Duodenal mucosa (tissue), 2 donors: ENCODE measurements around the gene GSG1L.

Experiments used
- H3K27ac ChIP-seq: one replicate; pipeline ENCODE4 v1.7.0; 2013; ENCODE audit warnings: low read depth, low read length
- H3K27me3 ChIP-seq, 2 donors: one replicate each; pipeline ENCODE4 v1.7.0; 2013; ENCODE audit warnings: low read length in 2 of 2, control low read depth in 1 of 2; ENCODE audit not compliant: insufficient read depth in 2 of 2, control insufficient read depth in 1 of 2
- H3K36me3 ChIP-seq, 2 donors: one replicate each; pipeline ENCODE4 v1.7.0; 2013; ENCODE audit warnings: low read length in 2 of 2, control low read depth in 1 of 2; ENCODE audit not compliant: insufficient read depth in 2 of 2, control insufficient read depth in 1 of 2
- H3K4me1 ChIP-seq, 2 donors: one replicate each; pipeline ENCODE4 v1.7.0; 2013; ENCODE audit warnings: low read length in 2 of 2, control low read depth in 1 of 2; ENCODE audit not compliant: insufficient read depth in 2 of 2, control insufficient read depth in 1 of 2
- H3K4me3 ChIP-seq, 2 donors: one replicate each; pipeline ENCODE4 v1.7.0; 2013; ENCODE audit warnings: low read length in 2 of 2, low read depth in 1 of 2
- H3K9ac ChIP-seq, 2 donors: one replicate each; pipeline ENCODE4 v1.7.0; 2013; ENCODE audit warnings: low read length in 2 of 2, low read depth in 1 of 2
- H3K9me3 ChIP-seq, 2 donors: one replicate each; pipeline ENCODE4 v1.7.0; 2013; ENCODE audit warnings: low read length in 2 of 2, control low read depth in 1 of 2; ENCODE audit not compliant: control insufficient read depth in 1 of 2

The GSG1L gene

DNA sequence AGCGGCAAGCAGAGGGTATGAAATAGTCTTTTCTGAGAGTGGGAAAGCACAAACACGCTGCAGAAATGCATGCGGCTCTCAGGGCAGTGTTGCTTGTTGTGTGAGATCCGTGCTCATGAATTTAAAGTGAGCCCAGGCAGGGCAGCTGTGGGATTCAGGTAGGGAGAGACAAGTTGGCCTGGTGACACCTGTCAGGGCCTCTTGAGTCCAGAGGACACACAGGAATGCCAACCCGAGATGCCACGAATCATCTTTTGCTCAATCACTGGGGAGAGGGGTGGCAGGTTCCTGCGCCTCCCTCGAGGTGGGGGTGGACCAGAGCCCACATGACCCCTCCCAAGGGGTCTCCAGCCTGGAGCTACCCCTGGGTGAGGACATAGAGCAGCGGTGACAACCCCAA lies 211.9 kb downstream of the GSG1L start:
- Histone ChIP-seq H3K4me3 (no peak overlapping the region), H3K9ac (no peak overlapping the region), H3K27me3 (peaks cover 0 to 2% of the 10 kb centered on the region in 2 donors), H3K36me3 (no peaks in the 10 kb centered on the region), H3K9me3 (no peaks in the 10 kb centered on the region), H3K27ac (no peak overlapping the region), H3K4me1 (no peaks in the 10 kb centered on the region)

DNA sequence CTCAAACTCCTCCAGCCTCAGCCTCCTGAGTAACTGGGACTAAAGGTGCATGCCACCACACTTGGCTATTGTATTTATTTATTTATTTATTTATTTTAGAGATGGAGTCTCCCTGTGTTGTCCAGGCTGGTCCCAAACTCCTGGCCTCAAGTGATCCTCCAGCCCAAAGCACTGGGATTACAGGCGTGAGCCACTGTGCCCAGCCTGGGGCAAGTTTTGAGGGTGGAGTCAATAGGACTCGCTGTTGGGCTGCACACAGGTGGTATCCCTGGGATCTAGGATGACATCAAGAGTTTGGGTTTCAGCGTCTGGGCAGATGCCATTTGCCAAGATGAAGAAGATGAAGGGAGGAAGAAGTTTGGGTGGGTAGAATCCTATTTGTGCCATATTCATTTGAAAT lies 213.9 kb downstream of the GSG1L start:
- Histone ChIP-seq H3K4me3 (no peak overlapping the region), H3K9ac (no peak overlapping the region), H3K27me3 (peaks cover 0 to 2% of the 10 kb centered on the region in 2 donors), H3K27ac (no peak overlapping the region), H3K36me3 (no peaks in the 10 kb centered on the region), H3K4me1 (no peaks in the 10 kb centered on the region), H3K9me3 (no peaks in the 10 kb centered on the region)

DNA sequence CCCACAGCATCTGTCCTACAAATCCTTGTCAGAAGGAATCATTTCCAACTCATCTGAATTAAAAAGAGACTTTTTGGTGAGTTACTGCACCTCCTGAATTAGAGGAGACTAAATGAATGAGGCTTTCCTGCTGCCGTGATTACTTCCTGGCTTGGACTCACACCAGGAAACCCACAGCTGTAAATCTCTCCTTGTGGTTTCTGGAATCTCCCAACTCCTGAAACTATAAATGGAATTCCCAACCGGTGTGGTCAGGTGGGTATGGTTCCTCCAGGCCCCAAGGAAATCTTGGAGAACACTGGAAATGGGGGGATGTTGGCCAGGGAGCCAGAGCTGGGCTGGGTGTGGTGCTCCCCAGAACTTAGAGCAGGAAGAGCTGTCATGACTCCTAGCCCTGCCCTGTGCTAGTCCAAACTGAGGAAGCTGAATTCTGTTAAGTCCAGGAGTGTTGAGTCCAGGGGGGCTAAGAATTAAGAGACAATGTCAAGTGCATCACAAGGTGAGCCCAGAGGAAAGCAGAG lies 216.4 kb downstream of the GSG1L start:
- Histone ChIP-seq H3K9ac (no peak overlapping the region), H3K36me3 (no peaks in the 10 kb centered on the region), H3K9me3 (no peaks in the 10 kb centered on the region), H3K27ac (no peak overlapping the region), H3K27me3 (peaks cover 0 to 2% of the 10 kb centered on the region in 2 donors), H3K4me3 (no peak overlapping the region), H3K4me1 (no peaks in the 10 kb centered on the region)

DNA sequence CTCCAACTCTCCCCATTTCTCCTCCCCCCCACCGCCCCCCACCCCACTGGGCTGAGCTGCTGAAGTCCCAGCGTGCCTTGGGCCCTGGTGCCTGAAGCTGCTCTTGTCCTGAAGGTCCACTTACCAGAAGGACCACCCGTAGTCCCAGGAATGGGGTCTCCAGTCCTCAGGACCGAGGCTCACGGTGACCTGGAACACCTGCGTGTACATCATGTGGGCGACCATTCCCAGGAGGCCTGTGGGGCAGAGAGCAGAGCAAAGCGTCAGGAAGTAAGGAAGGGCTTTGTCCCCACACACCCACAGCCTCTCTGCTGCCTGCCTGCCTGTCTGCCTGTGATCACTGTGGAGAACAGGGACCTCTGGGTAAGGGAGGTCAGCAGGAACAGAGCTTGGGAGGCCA lies 218.7 kb downstream of the GSG1L start:
- Histone ChIP-seq H3K4me1 (no peaks in the 10 kb centered on the region), H3K9ac (no peak overlapping the region), H3K4me3 (no peak overlapping the region), H3K27ac (no peak overlapping the region), H3K36me3 (no peaks in the 10 kb centered on the region), H3K9me3 (no peaks in the 10 kb centered on the region), H3K27me3 (no peaks in the 10 kb centered on the region)

DNA sequence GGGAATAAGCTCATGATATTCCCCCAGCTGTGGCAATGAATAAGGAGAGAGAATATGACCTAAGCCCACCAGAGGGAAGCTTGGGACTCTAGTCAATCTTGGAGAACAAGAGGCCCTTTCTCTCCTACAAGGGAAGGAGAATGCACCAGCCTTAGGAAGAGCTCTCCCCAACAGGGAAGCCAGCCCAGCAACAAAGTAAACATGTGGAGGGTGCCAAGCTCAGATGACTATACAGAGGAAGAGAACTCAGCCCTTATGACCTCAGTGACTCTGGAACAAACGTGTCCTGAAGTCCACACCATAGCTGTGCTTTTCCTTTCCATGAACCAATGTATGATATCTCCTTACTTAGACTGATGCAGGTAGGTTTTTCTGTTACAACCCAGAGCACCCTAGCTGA lies 219.7 kb downstream of the GSG1L start:
- Histone ChIP-seq H3K27me3 (no peaks in the 10 kb centered on the region), H3K4me1 (no peaks in the 10 kb centered on the region), H3K4me3 (no peak overlapping the region), H3K27ac (no peak overlapping the region), H3K9ac (no peak overlapping the region), H3K36me3 (no peaks in the 10 kb centered on the region), H3K9me3 (no peaks in the 10 kb centered on the region)

DNA sequence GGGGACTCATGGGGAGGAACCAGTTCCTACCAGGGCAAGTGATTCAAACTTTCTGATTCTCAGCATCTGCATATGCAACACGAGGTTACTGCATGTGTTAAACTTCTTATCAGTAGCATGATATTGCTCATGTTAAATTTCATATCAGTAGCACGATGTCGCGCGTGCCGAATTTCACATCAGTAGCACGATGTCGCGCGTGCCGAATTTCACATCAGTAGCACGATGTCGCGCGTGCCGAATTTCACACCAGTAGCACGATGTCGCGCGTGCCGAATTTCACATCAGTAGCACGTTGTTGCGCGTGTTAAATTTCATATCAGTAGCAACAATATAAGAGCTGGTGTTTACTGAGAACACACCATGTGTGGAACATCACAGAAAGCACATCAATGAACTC lies 221.6 kb downstream of the GSG1L start:
- Histone ChIP-seq H3K27ac (no peak overlapping the region), H3K9me3 (no peaks in the 10 kb centered on the region), H3K36me3 (no peaks in the 10 kb centered on the region), H3K4me1 (no peaks in the 10 kb centered on the region), H3K27me3 (no peaks in the 10 kb centered on the region), H3K4me3 (no peak overlapping the region), H3K9ac (no peak overlapping the region)

DNA sequence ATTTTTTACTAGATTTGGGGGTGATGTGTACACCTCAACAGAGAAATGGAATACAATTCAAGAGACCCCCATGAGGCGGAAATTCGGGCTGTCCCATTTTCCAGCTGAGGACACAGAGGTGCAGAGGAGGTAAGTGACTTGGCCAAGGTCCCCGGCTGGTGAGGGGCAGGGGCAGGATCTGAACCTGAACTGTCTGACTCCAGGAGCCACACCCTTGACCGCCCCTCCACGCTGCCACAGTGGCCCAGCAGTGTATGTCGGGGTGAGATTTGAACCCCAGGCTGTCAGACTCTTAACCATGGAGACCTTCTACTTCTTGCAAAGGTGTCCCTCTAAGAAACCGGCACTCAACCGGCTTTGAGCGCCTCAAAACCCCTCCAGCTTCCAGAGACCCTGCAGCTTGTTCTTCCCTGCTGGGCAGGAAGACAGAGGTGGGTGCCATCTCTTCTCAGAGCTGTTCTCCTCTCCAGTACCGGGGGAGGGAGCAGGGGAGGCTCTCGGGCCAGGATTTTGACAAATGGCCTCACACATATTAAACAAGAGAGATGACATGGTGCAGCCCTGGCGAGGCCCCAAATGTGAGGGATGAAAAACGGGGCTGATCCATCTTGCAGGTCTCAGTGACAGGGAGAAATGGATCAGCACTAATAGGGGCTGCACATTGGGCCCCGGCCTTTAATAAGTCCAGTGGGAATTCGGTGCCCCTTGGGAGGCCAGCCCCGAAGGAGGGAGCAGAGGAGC lies 222.3 kb downstream of the GSG1L start:
- Histone ChIP-seq H3K4me1 (no peaks in the 10 kb centered on the region), H3K9ac (no peak overlapping the region), H3K9me3 (no peaks in the 10 kb centered on the region), H3K27ac (no peak overlapping the region), H3K4me3 (no peak overlapping the region), H3K36me3 (no peaks in the 10 kb centered on the region), H3K27me3 (no peaks in the 10 kb centered on the region)

DNA sequence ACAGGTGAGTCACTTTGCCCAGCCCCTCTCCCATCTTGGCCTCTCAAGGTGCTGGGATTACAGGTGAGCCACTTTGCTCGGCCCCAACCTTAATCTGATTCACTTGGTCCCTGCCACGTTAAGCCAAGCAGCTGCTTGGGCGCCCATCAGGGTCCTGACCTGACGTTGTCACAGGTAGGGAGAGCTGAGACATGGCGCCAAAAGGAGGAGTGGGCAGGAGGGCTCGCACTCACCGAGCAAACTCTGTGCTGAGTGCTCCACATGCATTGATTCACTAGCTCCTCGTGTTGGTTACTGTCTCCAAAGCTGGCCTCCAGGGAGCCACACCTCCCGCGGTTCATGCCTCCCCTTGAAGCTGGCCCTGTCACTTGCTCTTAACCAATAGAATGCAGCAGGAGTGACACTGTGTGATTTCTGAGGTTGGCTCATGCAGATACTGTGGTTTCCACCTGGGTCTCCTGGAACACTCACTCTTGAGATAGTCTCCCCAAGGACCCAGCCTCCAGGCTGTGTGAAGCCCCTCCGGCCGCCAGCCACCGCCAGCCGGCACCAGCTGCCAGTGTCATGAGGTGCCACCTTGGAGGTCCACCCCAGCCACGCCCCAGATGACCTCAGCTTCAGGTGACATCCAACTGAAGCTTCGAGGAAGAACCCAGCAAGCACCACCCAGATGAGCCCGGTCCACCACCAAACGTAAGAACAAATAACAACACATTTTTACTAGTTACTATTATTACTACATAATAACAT lies 223.0 kb downstream of the GSG1L start:
- no peaks in the 10 kb centered on the region for H3K9me3 ChIP-seq
- no peak overlapping the region for H3K9ac ChIP-seq
- H3K4me1 ChIP-seq: no peaks in the 10 kb centered on the region
- no peaks in the 10 kb centered on the region for H3K27me3 ChIP-seq
- H3K36me3 ChIP-seq: no peaks in the 10 kb centered on the region
- H3K27ac ChIP-seq: no peak overlapping the region
- no peak overlapping the region for H3K4me3 ChIP-seq

DNA sequence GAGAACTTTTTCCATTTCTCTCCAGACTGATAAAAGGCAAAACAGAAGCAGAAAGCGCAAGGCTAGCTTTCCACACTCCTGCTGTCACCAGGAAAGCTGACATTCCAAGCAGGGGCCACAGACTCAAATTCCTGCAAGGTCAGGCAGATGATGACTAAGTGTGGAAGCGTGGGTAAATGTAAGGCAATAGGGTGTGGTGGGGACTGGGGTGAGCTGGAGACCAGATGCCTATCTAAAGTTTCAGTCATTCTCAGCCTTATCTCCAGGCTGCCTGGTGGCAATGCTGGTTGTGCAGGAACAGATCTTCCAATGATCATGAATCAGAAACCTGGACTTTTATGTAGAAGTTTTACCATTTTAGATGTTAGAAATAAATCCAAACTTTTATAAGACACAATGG lies 224.1 kb downstream of the GSG1L start:
- no peaks in the 10 kb centered on the region for H3K4me1 ChIP-seq
- no peaks in the 10 kb centered on the region for H3K36me3 ChIP-seq
- no peaks in the 10 kb centered on the region for H3K27me3 ChIP-seq
- no peak overlapping the region for H3K9ac ChIP-seq
- no peak overlapping the region for H3K4me3 ChIP-seq
- no peaks in the 10 kb centered on the region for H3K9me3 ChIP-seq
- no peak overlapping the region for H3K27ac ChIP-seq

DNA sequence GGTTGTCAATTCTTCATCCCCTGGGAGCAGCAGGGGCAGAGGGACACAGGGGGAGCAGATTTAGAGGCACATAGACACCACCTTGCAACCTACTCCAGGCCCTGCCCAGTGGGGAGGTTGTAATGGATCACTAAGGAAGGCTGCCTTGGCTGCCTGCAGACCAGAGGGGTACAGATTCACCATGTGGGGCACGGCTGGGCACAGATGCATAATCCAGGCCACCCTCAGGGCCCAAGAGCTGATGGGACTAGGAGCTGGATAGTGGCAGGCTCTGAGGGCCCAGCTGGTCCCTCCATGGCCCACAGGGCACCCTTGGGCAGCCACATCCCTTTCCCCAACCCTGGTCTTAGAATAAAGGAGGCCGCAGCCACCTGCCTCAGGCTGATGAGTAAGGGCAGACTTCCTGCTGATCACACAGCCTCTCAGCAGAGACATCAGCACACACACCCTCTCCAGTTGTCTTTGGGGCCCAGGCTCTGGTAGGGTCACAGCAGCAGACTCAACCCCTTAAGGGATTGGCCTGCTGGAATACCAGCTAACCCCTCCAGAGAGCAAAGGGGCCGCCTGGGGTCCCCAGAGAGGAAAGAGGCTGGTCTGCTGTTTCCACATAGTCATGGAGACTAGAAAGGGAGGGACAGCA lies 224.9 kb downstream of the GSG1L start:
- Histone ChIP-seq H3K36me3 (no peaks in the 10 kb centered on the region), H3K9ac (no peak overlapping the region), H3K27me3 (no peaks in the 10 kb centered on the region), H3K27ac (no peak overlapping the region), H3K4me1 (no peaks in the 10 kb centered on the region), H3K9me3 (no peaks in the 10 kb centered on the region), H3K4me3 (no peak overlapping the region)
